IPS-15b (cell line): ENCODE results near the gene LHPP.

Source experiments
- H3K27me3 ChIP-seq: one replicate; pipeline ENCODE4 v1.6.1; 2013; ENCODE audit warnings: low read length; ENCODE audit not compliant: control insufficient read depth, insufficient read depth
- H3K36me3 ChIP-seq: one replicate; pipeline ENCODE4 v1.6.1; 2013; ENCODE audit warnings: low read length; ENCODE audit not compliant: control insufficient read depth, insufficient read depth
- H3K4me1 ChIP-seq: one replicate; pipeline ENCODE4 v1.6.1; 2013; ENCODE audit warnings: mild to moderate bottlenecking, low read length; ENCODE audit not compliant: control insufficient read depth, insufficient read depth
- H3K4me3 ChIP-seq: one replicate; pipeline ENCODE4 v1.5.1; 2013; ENCODE audit warnings: low read depth, low read length
- H3K9ac ChIP-seq: one replicate; pipeline ENCODE4 v1.6.1; 2013; ENCODE audit warnings: low read depth, mild to moderate bottlenecking, low read length
- H3K9me3 ChIP-seq: one replicate; pipeline ENCODE4 v1.6.1; 2013; ENCODE audit warnings: mild to moderate bottlenecking, low read length; ENCODE audit not compliant: control insufficient read depth, insufficient read depth

Gene LHPP

DNA sequence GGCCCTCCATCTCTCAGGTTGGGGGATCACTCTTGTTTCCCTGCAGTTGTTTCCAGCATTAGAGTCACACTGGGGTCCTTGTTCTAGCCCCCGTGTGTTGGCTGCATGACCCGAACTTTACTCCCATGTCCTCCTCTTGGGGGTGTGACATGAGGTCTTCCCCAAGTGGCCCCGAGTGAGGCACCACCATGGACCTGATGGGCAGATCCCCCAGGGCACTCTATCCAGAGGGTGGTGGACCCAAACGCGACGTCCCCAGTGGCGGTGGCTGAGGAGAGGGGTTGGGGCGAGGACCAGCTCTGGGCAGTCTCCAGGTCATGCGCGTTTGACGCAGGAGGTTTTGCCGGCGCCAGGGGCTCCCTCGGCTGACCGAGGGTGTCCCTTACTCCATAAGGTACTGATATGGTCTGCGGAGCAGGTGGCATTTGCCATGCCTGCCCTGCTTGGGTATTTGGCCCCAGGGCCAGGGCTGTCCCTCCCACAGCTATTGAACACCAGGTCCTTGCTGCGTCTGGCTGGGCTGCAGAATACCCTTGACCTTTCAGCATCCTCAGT is 131.9 kb downstream of the LHPP start:
- Histone ChIP-seq H3K9me3 (no peaks in the 10 kb centered on the region), H3K36me3 (no peaks in the 10 kb centered on the region), H3K4me3 (no peak overlapping the region), H3K27me3 (no peaks in the 10 kb centered on the region), H3K4me1 (no peaks in the 10 kb centered on the region), H3K9ac (no peak overlapping the region)

DNA sequence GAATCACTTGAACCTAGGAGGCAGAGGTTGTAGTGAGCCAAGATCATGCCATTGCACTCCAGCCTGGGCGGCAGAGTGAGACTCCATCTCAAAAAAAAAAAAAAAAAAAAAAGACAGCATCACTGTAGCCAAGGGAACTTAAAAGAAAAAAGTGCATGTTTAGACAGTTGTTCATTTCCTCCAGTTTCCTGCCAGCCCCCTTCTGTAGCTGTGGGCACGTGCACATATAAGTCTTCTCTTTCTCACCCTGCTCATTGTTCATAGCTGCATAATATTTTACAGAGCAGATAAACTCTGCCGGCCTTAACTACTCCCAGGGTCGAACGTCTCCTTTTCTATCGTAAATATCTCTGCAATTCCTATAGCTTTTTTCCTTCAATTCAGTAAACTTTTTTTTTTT is 132.6 kb downstream of the LHPP start:
- H3K4me1 ChIP-seq, result no peaks in the 10 kb centered on the region

DNA sequence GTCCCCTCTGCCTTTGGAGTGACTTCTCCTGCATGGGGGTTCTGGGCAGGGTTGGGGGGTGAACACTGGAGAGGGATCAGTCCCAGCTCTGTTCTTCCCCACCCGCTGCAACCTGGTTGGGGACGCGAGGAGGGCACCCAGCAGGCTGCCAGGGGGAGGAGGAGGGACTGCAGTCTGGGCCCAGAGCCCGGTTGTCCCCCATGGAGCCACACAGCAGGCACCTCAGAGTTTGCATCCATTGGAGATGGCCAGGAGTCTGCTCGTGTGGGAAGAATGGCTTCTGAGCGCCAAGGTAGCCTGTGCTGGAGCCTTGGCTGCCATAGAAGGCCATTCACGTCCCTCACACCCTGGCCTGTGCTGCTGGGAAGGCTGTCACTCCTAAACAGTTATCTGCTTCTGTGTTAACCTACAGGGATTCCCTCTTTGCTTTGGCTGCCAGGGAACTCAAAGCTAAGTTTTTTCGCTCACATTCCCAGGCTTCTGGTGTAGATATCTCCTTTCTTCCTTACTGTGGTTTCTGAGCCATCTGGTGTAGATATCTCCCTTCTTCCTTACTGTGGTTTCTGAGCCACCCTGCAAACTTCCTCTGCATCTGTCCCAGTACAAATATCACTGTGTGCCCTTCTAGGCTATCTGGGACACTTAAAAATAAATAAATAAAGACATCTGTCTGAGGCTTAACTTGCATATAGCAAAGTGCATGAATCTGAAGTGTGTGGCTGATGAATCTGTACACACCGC is 133.7 kb downstream of the LHPP start:
- H3K9me3 ChIP-seq, result no peaks in the 10 kb centered on the region
- H3K36me3 ChIP-seq, result no peaks in the 10 kb centered on the region
- no peaks in the 10 kb centered on the region for H3K4me1 ChIP-seq
- H3K4me3 ChIP-seq, result no peak overlapping the region
- H3K27me3 ChIP-seq, result no peaks in the 10 kb centered on the region
- H3K9ac ChIP-seq, result no peak overlapping the region

More for the DNA sequence above, 132.6 kb downstream of the LHPP start:
- Histone ChIP-seq H3K36me3 (no peaks in the 10 kb centered on the region), H3K4me3 (no peak overlapping the region), H3K9me3 (no peaks in the 10 kb centered on the region), H3K27me3 (no peaks in the 10 kb centered on the region), H3K9ac (no peak overlapping the region)

DNA sequence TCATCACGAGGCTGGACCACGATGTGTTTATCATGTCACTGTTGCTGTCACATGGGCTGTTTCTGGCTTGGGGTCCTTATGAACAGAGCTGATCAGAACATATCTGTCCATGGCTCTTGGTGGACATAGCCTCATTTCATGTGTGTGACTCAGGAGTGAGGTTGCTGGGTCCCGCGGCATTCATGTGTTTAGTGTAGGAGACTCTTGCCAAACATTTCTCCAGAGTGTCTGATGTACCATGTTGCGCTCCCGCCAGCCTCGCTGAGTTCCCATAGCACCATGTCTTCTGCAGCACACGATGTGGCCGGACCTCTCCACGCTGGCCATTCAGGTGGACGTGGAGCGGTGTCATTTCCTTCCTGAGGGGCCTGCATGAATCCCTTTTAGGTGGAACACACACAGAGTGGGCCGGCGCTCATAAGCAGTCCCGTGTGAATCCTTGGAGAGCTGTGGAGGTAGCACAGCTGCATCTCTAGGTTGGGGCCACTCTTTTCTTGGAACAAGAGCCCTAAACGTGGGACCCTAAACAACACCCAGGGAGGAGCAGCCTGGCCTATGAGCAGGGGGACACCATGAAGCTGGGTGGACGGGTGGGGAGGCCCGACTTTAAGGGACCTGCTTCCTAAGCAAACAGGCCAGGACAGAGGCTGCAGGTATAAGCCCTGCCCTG is 134.6 kb downstream of the LHPP start:
- Histone ChIP-seq H3K36me3 (no peaks in the 10 kb centered on the region), H3K9me3 (no peaks in the 10 kb centered on the region), H3K4me1 (no peaks in the 10 kb centered on the region), H3K27me3 (no peaks in the 10 kb centered on the region), H3K4me3 (no peak overlapping the region), H3K9ac (no peak overlapping the region)

DNA sequence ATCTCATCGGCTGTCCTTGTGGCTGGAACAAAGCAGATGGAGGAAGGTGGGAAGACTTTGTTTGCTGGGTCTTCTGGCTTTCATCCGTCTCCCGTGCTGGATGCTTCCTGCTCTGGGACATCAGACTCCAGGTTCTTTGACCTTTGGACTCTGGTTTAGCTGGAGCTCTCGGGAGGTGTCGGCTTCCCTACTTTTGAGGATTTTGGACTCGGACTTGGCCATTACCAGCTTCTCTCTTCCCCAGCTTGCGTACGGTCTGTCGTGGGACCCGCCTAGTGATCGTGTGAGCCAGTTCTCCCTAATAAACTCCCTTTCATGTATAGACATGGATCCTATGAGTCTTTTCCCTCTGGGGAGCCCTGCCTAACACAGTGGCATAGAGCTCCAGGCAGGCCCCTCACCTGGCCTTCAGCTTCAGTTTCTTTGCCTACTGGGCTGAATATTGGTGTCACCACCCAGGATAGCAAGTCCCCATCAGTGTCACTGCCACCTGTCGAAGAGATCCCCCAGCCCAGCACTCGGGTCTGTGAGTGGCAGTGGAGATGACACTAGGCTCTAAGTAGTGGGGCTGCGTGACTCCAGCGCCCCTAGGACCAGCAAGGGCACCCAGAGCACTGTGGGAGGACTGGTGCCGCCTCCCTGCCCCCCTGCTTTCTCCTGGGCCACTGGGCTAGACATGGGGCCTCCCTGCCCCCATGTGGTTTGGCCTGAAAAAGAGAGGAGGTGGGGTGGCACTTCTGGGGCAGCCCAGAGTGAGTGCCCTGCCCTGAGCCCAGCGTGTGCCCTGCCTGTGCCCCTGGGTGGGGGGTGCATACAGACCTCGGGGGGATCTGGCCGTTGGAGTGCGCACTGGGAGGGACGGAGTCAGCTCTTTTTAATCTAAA is 135.6 kb downstream of the LHPP start:
- Histone ChIP-seq H3K27me3 (no peaks in the 10 kb centered on the region), H3K9ac (no peak overlapping the region), H3K4me1 (no peaks in the 10 kb centered on the region), H3K9me3 (no peaks in the 10 kb centered on the region), H3K4me3 (no peak overlapping the region), H3K36me3 (no peaks in the 10 kb centered on the region)

DNA sequence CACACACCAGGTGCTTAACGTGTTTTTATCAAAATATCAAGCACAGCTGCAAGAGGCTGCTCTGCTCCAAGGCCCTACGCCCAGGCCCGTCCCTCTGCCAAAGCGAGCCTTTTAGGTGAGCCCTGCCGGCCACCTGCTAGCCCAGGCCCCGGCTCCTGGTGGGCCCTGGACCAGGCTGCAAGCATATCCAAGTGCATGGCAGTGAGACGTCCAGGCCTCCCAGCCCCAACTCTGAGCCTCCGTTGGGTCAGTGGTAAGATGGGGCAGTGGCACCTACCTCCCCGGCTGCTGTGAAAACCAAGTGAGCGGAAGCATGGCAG is 136.2 kb downstream of the LHPP start:
- Histone ChIP-seq H3K27me3 (no peaks in the 10 kb centered on the region), H3K36me3 (no peaks in the 10 kb centered on the region), H3K4me1 (no peaks in the 10 kb centered on the region), H3K9ac (no peak overlapping the region), H3K9me3 (no peaks in the 10 kb centered on the region), H3K4me3 (no peak overlapping the region)

DNA sequence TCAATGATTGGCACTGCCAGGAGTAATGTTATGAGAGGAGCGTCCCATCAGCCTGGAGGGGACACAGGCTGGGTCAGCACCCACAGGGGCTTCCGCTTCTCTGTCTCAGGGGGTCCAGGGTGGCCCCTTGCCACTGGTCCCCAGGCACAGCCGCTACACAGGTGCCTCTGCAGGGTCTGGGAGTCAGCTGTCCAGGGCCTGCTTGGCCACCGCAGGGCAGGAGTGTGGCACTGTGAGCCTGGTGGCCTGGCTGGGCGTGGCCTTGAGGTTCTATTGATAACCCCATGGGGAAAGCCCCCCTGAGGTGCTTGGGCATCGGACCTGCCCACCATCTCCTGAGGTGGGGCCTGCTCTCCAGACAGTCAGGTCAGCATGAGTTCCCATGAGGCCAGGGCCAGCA is 136.6 kb downstream of the LHPP start:
- Histone ChIP-seq H3K4me1 (no peaks in the 10 kb centered on the region), H3K9ac (no peak overlapping the region), H3K27me3 (no peaks in the 10 kb centered on the region), H3K36me3 (no peaks in the 10 kb centered on the region), H3K4me3 (no peak overlapping the region), H3K9me3 (no peaks in the 10 kb centered on the region)

DNA sequence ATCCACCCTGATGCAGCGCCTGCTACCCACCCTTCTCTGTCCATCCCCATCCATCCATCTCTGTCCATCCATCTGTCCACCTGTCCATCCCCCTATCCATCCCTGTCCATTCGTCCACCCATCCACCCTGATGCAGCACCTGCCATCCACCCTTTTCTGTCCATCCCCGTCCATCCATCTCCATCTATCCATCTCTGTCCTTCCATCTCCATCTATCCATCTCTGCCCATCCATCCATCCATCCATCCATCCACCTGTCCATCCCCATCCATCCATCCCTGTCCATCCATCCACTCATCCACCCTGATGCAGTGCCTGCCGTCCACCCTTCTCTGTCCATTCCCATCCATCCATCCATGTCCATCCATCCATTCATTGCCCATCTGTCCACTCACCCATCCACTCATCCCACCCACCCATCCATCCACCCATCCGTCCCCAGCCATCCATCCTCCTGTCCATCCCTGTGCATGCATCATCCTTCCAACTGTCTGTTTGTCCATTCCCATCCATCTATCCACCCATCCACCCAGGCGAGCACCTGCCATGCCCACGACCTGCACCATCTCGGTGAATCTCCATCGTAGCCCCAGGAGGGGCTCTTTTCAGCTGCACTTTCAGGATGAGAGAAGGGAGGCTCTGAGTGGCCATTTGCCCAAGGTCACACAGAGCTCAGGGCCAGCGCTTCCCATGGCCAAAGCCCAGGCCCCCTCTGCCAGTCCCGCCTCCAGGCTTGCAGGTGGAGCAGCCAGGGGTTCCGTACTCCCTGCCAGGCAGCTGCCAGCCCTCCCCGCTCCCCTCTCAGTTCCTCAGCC is 137.4 kb downstream of the LHPP start:
- H3K4me1 ChIP-seq, result no peaks in the 10 kb centered on the region
- no peaks in the 10 kb centered on the region for H3K27me3 ChIP-seq
- no peaks in the 10 kb centered on the region for H3K36me3 ChIP-seq
- H3K9me3 ChIP-seq, result no peaks in the 10 kb centered on the region
- H3K4me3 ChIP-seq, result no peak overlapping the region
- no peak overlapping the region for H3K9ac ChIP-seq

DNA sequence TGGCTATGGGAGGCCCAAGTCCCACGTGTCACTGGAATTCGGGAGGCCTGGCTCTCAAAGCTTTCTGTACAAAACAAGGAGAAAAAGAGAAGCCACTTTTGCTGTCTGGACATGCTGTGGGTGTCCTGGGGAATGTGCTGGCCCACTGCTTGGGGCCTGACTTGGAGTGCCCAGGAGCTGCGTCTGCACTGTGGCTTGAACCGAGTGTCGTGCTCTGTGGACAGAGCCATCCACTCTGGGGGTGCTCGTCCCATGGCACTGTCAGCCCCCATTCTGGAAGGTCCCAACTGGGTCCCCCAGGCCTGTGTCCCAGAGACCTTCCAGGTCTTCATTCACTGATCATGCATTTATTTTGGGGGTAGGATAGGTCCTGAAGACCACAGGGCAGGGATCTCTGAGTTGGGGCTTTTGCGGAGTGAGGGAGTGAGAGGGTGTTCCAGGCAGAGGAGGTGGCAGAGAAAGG is 138.0 kb downstream of the LHPP start:
- Histone ChIP-seq H3K9me3 (no peaks in the 10 kb centered on the region), H3K36me3 (no peaks in the 10 kb centered on the region), H3K4me1 (no peaks in the 10 kb centered on the region), H3K4me3 (no peak overlapping the region), H3K27me3 (no peaks in the 10 kb centered on the region), H3K9ac (no peak overlapping the region)

DNA sequence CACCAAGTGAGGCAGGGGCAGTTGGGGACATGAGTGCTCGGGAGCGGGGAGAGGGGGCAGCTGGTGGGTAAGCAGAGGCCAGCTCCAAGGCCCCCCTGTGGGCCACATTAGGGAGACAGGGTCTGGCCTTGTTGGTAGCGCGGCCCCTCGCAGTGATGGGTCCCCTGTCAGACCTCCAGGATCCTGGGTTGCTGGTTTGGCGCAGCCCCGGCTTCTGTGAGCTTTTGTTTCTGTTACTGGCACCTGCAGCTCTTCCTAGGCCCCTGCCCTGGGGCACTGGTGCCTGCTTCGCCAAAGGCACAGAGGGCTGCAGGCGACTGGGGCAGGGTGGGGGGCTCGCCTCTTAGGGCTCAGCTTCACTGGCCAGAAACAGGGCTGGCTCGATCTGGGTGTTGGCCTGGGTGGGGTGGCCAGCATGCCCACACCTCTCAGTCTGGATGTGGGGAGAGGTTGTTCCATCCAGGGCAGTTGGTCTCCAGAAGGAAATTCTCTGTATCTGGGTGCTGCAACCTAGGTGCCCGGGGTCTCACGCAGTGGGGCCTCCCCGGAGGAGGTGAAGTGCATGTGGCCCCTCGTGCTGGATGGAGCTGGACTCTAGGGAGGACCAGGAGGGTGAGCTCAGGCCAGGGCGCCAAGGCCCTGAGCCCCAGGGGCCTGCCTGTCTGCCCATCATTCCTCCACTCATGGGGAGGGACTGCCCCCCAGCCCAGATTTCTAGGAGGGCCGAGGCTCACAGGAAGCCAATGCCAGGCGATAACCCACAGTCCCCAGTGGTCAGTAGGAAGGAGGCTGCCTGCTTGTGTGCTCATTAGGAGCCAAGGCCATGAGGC is 138.6 kb downstream of the LHPP start:
- Histone ChIP-seq H3K36me3 (no peaks in the 10 kb centered on the region), H3K27me3 (no peaks in the 10 kb centered on the region), H3K4me1 (no peaks in the 10 kb centered on the region), H3K9me3 (no peaks in the 10 kb centered on the region), H3K4me3 (no peak overlapping the region), H3K9ac (no peak overlapping the region)
